Amygdala (tissue), 56 donors: ENCODE results near the gene ARPP21.
"Not testable (repeated sequence)": the region's sequence is repeated elsewhere in the genome, so short reads cannot be mapped to it uniquely, and the experiment has no call there.

Experiments used
- DNase-seq, 56 donors: peaks; one replicate each; lab custom pipeline; 2025; lab: John Stamatoyannopoulos, UW

ARPP21 gene

GRCh38 chr3:35639254-35640186 lies at the start of gene ARPP21:
Gene ARPP21, plus strand, starts transcription at chr3:35639525. Its CDS starts 42,227 bp downstream, at chr3:35681752.
- DNase-seq = peak in 48 of 56 donors; percentile 16 to 86 (median 69)

GRCh38 chr3:35592589-35593295 lies 46.6 kb upstream of the ARPP21 start:
- DNase-seq = no peak

- no peak for DNase-seq
These were observed 44.6 kb upstream of the ARPP21 start for GRCh38 chr3:35594739-35595138.

GRCh38 chr3:35596335-35596995 lies 42.9 kb upstream of the ARPP21 start:
- peak in 28 of 56 donors; percentile 1 to 81 (median 22) for DNase-seq

- DNase-seq = no peak
These were observed 41.8 kb upstream of the ARPP21 start for GRCh38 chr3:35597490-35597889.

- DNase-seq = no peak
These were observed 40.5 kb upstream of the ARPP21 start for GRCh38 chr3:35598804-35599203.

GRCh38 chr3:35601959-35602358 lies 37.4 kb upstream of the ARPP21 start:
- DNase-seq = no peak

GRCh38 chr3:35602395-35602936 lies 36.9 kb upstream of the ARPP21 start:
- DNase-seq = peak in 3 of 56 donors; percentile 0 to 5 (median 2)

- DNase-seq = no peak
These were observed 23.0 kb upstream of the ARPP21 start for GRCh38 chr3:35616346-35616745.

GRCh38 chr3:35617370-35617769 lies 22.0 kb upstream of the ARPP21 start:
- no peak for DNase-seq

- not testable (repeated sequence) for DNase-seq
These were observed 19.1 kb upstream of the ARPP21 start for GRCh38 chr3:35620238-35620637.

GRCh38 chr3:35624698-35625097 lies 14.6 kb upstream of the ARPP21 start:
- no peak for DNase-seq

- no peak for DNase-seq
These were observed 5.8 kb upstream of the ARPP21 start for GRCh38 chr3:35633332-35634124.

- DNase-seq = peak in 2 of 56 donors; percentile 3 to 11
These were observed 3.9 kb upstream of the ARPP21 start for GRCh38 chr3:35635407-35635806.

GRCh38 chr3:35635926-35636683 lies 3.2 kb upstream of the ARPP21 start:
- DNase-seq = no peak

- DNase-seq = no peak
These were observed 910 bp upstream of the ARPP21 start for GRCh38 chr3:35638251-35638979.

GRCh38 chr3:35638980-35639253 lies 408 bp upstream of the ARPP21 start:
- peak in 10 of 56 donors; percentile 59 to 86 (median 72) for DNase-seq
